Measurements from ENCODE around the gene ADSL. TPM values are rescaled to one million over a fixed set of nuclear protein-coding genes. Genes with fewer than 3 reads are reported as not detected.
A peak's percentile ranks its signal among the peaks of the same experiment; 100 is the strongest.

ADSL gene
- total RNA-seq, 1 donor from 2014 or later: 128 TPM

GRCh38 chr22:40436505-40437431 lies 90.5 kb downstream of the ADSL start:
- TF ChIP-seq CTCF (conservative IDR thresholded peaks at IDR 0.05; ENCODE audit: low read depth, low read length): peak; percentile 59
- peak; percentile 19 for DNase-seq (ENCODE audit: low read depth)
- no peak overlapping the region for H3K4me3 ChIP-seq (ENCODE audit: low read depth, low read length)

Other genes with a start within 250 kb of the ADSL start
- gene TNRC6B, start 168.6 kb upstream of the ADSL start, total RNA-seq: 9.4 and 9.5 TPM in 2 replicates
- 36.0 and 47.5 TPM in 2 replicates for gene SGSM3, start 24.1 kb downstream of the ADSL start, total RNA-seq

Data from epithelial cell of proximal tubule (primary cell).